Measurements from ENCODE around the gene RELN. TPM values are rescaled to one million over a fixed set of nuclear protein-coding genes. Genes with fewer than 3 reads are reported as not detected.
"Not testable (repeated sequence)": the region's sequence is repeated elsewhere in the genome, so short reads cannot be mapped to it uniquely, and the experiment has no call there.

Gene RELN
- total RNA-seq (2014; rRNA removed; shearing (Covaris generic)), result 0.23 and 0.57 TPM in 2 replicates
- polyA plus RNA-seq (2014; cell fraction: nucleus; rRNA removed), result not detected in 2 replicates

DNA sequence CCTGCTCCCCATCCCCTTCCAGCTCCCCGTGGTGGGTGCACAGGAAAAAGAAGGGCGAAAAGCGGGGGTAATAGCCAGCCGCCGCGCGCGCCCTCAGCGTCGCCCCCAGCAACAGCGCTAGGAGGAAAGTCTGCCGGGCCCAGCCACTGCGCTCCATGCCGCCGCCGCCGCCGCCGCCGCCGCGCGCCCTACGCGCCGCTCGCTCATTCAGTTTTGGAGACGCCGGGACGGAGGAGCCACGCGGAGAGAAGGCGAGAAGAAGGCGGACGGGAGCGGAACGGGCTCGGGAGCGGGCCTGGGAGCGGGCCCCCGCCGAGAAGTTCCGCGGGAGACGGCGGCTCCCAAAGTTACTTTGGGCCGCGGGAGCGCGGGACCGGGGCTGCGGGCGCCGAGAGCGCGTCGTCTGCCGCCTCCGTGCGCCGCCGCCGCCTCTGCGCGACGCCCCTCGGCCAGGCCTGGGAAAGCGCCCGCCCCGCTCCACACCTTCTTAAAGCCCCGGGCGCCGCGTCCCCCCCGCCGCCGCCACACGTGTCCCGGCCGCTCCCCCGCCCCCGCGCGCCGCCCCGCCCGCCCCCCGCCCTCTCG, at the start of gene RELN:
Gene RELN (minus strand): TSS at position 459 of the 585 bp plus-strand sequence. CDS start 302 bp downstream, at position 157.
- no peak for DNase-seq (ENCODE audit: extremely low read depth, low read depth)

DNA sequence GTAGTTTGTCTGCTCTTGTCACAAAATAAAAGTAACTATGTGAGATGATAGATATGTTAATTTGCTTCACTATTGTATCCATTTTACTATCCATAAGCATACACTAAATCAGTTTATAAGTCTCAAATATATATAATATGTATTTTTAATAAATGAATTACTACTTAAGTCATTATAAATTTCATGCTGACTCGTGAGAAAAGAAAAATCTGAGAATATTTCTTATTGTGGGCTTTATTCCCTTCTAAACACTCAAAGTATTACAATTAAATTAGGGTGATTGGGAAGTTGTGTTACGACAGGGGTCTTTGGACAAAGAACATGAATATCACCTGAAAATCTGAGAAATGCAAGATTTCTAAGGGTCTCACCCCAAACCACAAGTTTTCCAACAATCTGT, 48.7 kb upstream of the RELN start:
- DNase-seq (ENCODE audit: extremely low read depth, low read depth), result no peak

DNA sequence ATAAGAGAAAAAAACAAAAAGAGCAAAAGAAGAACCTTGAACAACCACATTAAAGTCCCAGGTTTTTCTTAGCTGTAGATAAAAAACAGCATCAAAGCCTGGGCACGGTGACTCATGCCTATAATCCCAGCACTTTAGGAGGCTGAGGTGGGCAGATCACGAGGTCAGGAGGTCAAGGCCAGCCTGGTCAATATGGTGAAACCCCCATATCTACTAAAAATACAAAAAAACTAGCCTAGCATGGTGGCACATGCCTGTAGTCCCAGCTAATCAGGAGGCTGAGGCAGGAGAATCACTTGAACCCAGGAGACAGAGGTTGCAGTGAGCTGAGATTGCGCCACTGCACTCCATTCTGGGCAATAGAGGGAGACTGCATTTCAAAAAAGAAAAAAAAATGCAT, 47.4 kb upstream of the RELN start:
- not testable (repeated sequence) for DNase-seq (ENCODE audit: extremely low read depth, low read depth)

DNA sequence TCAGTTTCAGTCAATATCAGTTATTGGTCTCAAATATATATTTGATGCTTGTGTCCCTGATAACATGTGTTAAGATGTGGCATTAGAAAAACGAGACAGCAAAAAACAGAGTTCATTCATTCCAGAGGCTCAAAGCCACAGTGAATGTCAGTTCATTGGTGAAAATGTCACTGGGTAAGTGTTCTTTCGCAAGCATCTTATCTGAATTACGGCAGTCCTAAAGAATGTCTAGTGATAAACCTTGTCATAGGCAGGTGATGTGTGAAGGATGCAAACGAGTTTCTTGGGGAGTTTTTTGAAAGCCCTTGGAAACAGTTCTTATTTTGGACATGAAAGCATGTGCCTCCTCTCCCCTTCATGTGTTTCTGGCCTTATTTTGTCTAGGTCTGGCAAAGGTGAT, 45.9 kb upstream of the RELN start:
- no peak for DNase-seq (ENCODE audit: extremely low read depth, low read depth)

DNA sequence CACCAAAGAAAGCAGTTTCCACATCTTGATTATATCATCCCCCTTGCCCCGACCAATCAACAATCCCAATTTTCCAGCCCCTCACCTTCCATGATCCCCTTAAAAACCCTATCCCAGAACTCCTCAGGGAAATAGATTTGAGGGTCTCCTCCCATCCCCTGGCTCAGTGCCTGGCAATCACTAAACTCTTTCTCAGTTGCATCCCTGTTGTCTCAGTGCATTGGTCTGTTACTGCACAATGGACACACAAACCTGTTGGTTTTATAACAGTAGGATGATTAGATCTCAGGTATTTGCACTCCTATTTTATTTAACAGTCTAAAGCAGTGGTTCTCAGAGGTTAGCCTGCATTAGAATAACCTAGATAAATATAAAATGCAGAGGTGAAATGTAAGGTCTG, 45.2 kb upstream of the RELN start:
- no peak for DNase-seq (ENCODE audit: extremely low read depth, low read depth)

DNA sequence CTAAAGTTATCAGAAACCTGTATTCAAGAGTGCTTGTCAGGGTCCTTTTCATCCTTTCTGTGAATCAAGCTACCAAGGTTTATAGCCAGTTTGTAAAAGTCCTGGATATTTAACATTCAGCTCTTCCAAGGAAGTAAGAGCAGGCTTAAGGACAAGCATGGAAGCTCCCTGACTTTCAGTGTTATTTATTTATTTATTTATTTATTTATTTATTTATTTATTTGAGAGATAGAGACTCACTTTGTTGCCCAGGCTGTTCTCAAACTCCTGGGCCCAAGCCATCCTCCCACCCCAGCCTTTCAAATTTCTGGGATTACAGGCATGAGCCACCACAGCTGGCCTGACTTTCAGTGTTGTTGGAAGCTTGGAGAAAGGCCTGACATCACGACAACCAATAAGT, 44.4 kb upstream of the RELN start:
- no peak for DNase-seq (ENCODE audit: extremely low read depth, low read depth)

DNA sequence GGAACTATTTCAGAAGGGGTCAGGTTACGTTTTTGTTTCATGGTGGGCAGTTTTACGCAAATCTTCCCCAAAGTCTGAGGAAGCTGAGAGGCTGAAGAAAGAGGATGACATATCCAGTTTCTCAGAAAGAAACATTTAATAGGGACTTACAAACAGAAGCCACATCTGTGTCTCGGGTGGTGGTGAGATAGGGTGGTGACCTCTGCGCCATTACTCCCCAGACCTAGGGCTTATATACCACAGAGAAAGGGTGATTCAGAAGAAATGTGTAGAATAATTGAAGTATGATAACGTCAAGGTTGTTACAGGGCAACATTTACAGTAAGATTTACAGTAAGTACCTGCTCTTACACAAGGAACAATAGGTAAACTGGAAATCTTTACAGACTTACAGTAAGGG, 43.0 kb upstream of the RELN start:
- DNase-seq (ENCODE audit: extremely low read depth, low read depth), result no peak

DNA sequence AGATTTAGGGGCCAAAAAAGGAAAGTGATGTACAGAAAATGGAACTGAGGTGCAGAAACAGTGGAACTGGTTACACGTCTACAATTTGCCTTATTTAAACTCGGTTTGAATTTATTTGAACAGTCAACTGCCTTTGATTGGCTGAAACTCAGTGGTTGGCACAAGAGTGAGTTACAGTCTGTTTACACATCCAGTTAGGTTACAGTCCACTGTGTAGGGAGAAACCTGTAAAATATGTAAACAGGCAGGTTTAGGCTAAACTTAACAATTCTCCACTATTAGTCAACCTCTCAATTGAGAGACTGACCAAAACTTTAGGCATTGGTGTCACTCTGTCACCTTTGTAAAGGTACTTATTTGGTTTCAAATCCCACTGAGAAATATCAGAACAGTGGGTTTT, 40.3 kb upstream of the RELN start:
- no peak for DNase-seq (ENCODE audit: extremely low read depth, low read depth)

DNA sequence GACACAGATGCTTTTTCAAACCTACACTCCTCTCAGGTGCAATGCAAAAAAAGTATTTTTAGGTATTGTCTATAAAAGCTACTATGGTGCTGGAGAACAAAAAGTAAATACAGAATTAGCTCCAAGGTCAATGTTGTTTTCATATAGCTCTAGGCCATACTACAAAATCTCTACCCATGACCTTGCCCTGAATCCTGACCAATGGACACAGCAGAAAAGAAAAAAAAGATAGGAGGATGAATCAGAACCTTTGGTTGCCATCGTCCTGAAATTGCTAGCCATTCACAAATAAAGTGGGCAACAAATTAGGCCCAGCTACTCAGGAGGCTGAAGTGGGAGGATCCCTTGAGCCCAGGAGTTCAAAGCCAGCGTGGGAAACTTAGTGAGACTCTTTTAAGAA, 35.2 kb upstream of the RELN start:
- DNase-seq (ENCODE audit: extremely low read depth, low read depth), result no peak

DNA sequence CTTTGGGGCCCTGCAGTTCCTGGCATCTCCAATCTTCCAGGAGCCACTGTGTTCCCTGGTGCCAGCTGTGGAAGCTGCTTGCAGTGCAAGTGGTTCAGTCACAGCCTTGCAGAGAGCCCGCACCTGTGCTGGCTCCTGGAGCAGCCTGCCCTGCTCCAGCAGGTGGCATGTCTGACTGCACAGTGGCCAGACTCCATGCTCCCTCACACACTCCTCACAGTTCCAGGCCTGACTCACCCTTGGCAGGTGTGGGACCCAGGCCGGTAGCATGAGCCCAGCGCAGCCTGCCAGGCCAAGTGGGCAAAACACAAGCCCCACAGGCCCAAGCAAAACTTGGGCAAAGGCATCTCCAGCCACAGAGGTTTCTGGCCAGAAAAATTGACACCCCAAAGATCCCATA, 33.6 kb upstream of the RELN start:
- no peak for DNase-seq (ENCODE audit: extremely low read depth, low read depth)

DNA sequence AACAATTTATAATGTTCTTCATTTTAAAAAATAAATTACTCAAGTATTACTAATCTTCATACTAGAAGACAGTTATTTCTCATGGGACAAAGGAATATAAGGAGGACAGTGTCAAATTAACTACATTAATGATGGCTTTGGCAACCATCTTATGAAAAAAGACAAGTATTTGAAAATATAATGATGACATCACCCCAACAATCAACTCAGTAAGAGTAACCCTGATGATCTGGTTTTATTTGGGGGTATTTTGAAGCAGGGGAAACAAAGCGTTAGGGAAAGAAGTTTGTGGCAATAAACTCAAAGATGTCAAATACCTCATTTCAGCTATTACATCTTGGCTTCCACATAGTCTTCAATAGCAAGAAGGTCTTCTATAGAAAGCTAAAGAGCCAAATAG, 29.0 kb upstream of the RELN start:
- DNase-seq (ENCODE audit: extremely low read depth, low read depth), result no peak

DNA sequence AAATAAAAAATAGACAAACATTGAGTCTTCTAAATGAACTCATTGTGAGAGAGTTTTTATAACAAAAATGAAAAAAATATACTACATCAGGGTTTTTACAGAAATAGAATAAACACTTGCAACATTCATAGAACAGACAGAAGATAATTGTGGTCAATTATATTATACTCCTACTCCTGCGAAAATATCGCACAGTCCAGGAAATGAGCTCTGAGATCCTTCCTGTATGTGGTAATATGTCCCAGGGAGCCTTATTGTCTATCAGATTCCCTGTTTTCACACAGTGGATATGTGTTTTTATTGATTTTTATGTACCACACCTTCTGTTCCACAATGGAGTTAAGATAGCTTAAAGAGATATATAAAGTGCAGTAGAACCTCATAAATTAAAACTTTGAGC, 27.5 kb upstream of the RELN start:
- DNase-seq (ENCODE audit: extremely low read depth, low read depth), result no peak

DNA sequence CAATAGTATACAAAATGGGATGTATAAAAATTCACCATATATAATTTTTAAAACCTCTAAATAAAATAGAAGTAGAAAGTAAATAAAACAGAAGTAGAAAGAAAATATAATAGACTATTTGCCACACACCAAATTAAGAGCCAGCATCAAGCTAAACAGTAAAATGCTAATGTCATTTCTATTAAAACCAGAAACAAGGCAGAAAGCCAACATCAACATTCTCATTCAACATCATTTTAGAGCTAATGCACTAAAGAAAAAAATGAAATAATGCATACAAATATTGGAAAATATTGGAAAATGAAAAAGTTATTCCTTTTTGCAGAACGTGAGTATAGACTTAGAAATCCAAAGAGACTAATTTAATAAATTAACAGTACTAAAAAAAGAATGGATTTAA, 23.4 kb upstream of the RELN start:
- no peak for DNase-seq (ENCODE audit: extremely low read depth, low read depth)

DNA sequence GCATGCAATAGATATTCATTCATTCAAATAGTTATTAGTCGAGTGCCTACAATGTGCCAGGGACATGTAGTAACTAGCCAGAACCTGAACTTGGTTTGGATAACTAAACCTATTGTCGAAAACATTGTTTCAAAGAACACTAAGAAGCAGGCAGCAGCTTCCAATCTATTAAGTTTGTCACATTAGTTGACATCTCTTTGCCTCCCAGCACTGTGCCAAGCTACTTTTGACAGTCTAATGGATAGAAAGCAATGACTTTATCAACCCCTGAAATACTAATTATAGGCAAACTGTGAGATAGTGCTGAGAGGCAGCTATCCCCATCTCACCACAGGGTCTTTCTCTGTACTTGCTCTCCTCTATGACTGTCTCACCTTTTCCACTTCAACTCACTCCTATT, 22.4 kb upstream of the RELN start:
- no peak for DNase-seq (ENCODE audit: extremely low read depth, low read depth)

DNA sequence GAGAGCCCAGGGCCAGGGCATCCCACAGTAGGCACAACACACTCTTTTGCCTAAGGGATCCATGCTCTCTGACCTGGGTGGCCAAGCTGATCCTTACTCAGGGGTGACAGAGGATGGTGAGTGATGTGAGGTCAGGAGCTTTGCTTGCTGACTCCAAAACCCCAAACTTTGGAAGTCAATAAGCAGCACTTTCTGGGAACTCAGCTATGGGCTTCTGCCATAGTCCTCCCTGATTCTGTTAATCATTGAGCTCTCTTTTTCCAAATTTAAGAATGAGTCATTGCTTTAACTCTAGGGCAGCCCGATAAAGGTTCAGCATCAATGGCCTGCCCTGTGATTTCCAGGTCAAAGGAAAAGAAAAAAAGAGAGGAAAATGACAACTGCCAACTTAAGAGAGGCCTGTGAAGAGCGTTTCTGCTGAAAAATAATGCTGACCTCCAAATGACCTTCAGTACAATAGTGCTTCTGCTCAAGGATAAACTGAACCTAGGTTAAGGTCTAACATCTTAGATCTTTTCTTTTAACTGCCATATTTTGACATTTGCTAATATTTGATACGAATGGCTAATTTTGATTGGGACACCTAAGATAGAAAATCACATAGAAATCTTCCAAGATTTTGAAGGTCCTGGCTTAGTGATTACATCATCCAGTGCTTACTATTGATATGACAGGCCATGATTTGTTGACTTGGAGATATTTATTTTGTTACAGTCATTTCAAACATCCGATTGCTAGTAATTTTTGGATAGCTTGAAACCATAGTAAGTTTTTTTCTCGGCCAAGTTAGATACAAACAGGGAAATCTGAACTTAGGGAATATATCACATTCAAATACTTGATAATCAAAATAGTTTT, 20.8 kb upstream of the RELN start:
- no peak for DNase-seq (ENCODE audit: extremely low read depth, low read depth)

DNA sequence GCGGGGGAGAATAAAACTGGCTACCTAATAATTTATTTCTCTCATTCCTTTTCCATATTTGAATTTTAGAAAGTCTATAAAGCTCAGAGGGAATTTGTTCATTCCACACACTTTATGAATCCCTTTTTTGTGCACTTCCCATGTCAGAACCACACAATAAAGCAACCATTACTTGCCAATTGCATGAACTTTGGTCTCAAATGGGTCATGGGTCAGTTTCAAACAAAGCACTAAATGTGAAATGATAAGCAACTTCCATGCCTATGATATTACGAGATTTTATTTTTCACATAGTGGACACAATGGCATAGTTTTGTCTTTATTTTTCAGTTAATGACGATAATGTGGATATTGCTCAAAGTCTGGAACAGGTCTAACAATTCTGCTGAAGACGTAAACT, 18.6 kb upstream of the RELN start:
- no peak for DNase-seq (ENCODE audit: extremely low read depth, low read depth)

DNA sequence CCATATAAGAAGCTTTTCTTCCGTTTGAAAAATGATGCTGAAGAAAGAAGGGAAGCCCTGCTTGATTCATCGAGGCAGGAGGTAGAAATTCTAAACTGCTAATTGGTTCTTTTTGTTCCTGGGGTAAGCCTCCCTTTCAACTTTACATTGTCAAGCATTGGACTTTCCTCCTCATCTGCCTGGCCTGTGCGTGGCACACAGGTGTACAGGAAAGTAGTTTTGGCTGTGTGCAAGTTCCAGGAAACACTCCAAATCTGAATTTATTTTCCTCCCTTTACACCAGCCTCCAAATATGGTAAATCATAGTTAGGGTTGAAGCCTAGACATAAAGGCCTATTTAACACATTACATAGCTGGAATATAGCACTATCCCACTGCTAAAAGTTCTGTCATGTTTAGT, 18.2 kb upstream of the RELN start:
- no peak for DNase-seq (ENCODE audit: extremely low read depth, low read depth)

DNA sequence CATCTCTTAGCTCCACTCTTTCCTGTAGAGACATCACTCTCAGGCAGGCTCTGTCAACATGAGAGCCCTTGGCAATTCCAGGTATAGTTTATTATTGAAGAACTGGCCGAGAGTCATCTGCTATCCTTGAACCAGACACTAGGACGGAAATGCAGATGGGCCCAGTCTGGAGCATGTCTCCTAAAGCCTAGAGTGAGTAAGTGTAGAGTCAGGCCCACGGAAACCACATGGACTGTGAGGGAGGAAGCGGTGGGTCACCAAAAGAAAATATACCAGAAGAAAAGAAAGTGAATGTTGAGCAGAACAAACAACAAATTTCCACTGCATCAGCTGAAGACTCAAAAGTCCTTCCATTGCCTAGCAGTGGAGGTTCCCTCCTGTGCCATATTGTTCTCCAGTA, 15.7 kb upstream of the RELN start:
- no peak for DNase-seq (ENCODE audit: extremely low read depth, low read depth)

DNA sequence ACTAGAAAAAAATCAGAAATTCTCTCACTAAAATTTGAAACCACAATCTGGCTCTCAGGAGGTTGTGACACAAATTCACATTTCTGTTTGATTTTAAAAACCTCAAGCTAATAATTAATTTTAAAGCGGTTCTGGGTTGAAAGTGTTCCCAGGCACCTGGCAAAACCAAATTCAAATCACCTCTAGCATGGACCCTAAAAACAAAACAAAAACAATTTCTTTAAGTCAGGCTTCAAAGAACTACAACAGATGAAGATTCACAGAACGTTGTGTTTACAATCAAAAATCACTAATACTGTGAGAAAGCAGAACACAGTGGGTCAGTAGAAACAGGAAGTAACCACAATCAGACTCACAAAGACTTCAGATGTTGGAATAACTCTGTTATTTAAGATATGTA, 7.2 kb upstream of the RELN start:
- no peak for DNase-seq (ENCODE audit: extremely low read depth, low read depth)

DNA sequence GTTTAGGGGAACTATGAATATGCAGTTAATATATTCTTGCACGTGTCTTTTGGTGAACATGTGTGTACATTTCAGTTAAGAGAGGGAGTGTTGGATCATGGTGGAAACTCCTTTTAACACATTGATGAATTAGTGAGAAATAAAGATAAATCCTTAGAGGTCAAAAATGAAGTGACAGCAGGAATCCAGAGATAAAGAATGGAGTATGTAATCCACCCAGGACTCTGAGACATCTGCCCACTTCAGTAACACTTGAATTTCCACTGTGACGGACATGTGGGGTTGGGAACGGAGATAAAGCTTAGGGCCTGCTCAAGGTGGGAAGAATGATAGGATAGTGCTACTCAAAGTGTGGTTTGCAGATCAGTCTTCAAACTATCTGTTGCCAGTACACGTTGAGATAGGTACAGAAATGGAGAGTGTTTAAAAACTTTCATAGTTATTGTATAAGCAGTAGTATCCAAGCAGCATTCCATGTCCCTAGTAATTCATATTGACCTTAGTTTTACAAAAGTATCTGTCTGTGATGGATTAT, 6.6 kb upstream of the RELN start:
- no peak for DNase-seq (ENCODE audit: extremely low read depth, low read depth)

DNA sequence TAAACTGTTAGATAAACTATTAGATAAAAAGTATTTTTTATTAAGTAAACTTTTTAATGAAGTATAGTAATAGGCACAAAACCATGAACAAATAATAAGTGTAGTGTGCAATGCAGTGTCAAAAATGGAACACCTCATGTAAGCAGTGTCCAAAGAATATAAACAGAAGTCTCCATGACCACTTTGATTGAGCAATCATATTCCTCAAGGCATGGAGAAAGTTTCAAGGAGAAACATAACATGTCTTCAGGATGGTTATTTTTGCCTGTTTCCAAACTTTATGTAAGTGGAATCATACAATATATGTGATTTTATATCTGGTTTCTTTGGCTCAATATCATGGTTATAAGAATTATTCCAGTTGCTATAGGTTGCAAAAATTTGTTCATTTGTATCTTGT, 6.1 kb upstream of the RELN start:
- DNase-seq (ENCODE audit: extremely low read depth, low read depth), result no peak

DNA sequence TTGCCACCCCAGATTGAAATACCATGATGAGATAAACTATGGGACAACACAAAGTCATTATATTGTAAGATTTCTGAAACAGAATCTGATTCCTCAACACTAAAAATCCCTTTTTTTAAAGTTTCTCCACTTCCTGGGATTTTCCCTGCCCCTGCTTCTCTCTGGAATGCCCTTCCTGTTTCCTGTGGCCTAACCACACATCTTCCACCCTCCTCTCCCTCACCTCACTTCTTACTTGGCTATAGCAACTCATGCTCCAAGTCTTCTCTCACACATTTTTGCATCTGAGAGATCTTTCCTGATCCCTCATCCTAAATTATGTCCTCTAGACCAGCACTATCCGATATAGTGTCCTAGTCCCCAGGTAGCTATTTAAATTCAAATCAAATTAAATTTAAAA, 4.1 kb upstream of the RELN start:
- no peak for DNase-seq (ENCODE audit: extremely low read depth, low read depth)
